PFSK-1 (cell line): ENCODE results near the gene RHOT2.

Source experiments
- FOXP2 ChIP-seq: optimal IDR thresholded peaks from 2 replicates; pipeline ENCODE3; 2011; ENCODE audit warnings: borderline replicate concordance, control low read depth, inconsistent platforms; ENCODE audit not compliant: insufficient read depth; ENCODE audit errors: extremely low read length, extremely low read depth
- POLR2AphosphoS5 ChIP-seq: IDR thresholded peaks from 2 replicates; pipeline ENCODE4 v1.6.1; 2012; ENCODE audit warnings: low read depth, mild to moderate bottlenecking, control low read depth, low read length, moderate library complexity
- REST ChIP-seq, 2 experiments: IDR thresholded peaks; 2 replicates each; pipeline versions ENCODE4 v1.6.1 to v1.8.0; 2011 to 2012; ENCODE audit warnings: low read depth in 2 of 2, low read length in 2 of 2, control low read depth in 1 of 2, inconsistent platforms in 1 of 2, mild to moderate bottlenecking in 1 of 2, moderate library complexity in 1 of 2; ENCODE audit not compliant: insufficient read depth in 1 of 2
- SIN3A ChIP-seq: IDR thresholded peaks from 2 replicates; pipeline ENCODE4 v1.6.1; 2012; ENCODE audit warnings: mild to moderate bottlenecking, low read length, moderate library complexity, borderline replicate concordance; ENCODE audit not compliant: insufficient read depth
- TAF1 ChIP-seq: IDR thresholded peaks from 2 replicates; pipeline ENCODE4 v1.6.1; 2012; ENCODE audit warnings: low read length, control low read depth, borderline replicate concordance; ENCODE audit not compliant: insufficient read depth

The RHOT2 gene

GRCh38 chr16:698911-699671 lies 31.2 kb downstream of the RHOT2 start:
- TF ChIP-seq TAF1: no peak
- TF ChIP-seq SIN3A: no peak
- TF ChIP-seq POLR2AphosphoS5: no peak
- TF ChIP-seq REST (IDR thresholded peaks at IDR 0.05; ENCODE audit: insufficient read depth in 1 of 2, low read depth in 2 of 2, low read length in 2 of 2): no peak
- TF ChIP-seq FOXP2: no peak

- TF ChIP-seq POLR2AphosphoS5: no peak
- peak; percentile 90 to 98 for TF ChIP-seq REST (IDR thresholded peaks at IDR 0.05; ENCODE audit: insufficient read depth in 1 of 2, low read depth in 2 of 2, low read length in 2 of 2)
Observed at GRCh38 chr16:700684-701584, 33.0 kb downstream of the RHOT2 start.

GRCh38 chr16:702341-702740 lies 34.4 kb downstream of the RHOT2 start:
- TF ChIP-seq TAF1: no peak
- no peak for TF ChIP-seq POLR2AphosphoS5
- no peak for TF ChIP-seq REST (IDR thresholded peaks at IDR 0.05; ENCODE audit: insufficient read depth in 1 of 2, low read depth in 2 of 2, low read length in 2 of 2)
- TF ChIP-seq SIN3A: no peak
- TF ChIP-seq FOXP2: no peak

- TF ChIP-seq REST (IDR thresholded peaks at IDR 0.05; ENCODE audit: insufficient read depth in 1 of 2, low read depth in 2 of 2, low read length in 2 of 2): no peak
- TF ChIP-seq POLR2AphosphoS5: no peak
- no peak for TF ChIP-seq FOXP2
- no peak for TF ChIP-seq TAF1
- no peak for TF ChIP-seq SIN3A
Observed at GRCh38 chr16:703406-703805, 35.5 kb downstream of the RHOT2 start.
